GM18858 (cell line): ENCODE results near the gene WNK2.
"Not testable (repeated sequence)": the region's sequence is repeated elsewhere in the genome, so short reads cannot be mapped to it uniquely, and the experiment has no call there.

Experiments
- ATAC-seq: cut with Tn5 transposase; IDR thresholded peaks from one replicate; pipeline ENCODE4 v1.9.1; 2021; ENCODE audit not compliant: unreplicated experiment

WNK2 gene

DNA sequence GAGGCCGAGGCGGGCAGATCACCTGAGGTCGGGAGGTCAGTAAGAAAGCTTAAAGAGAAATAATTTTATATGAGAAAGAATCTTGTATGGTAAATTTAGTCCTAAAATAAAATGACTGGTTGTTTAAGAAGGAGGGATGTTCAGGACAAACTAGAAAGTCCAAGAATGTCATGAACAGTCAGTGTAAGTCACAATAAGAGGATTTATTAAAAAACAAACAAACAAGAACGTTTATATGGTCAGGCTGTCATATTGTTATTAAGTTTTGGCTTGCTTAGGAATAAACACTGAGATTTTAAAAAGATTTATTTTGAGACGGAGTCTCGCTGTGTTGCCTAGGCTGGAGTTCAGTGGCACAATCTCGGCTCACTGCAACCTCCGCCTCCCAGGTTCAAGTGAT lies 176.0 kb downstream of the WNK2 start:
- ATAC-seq = not testable (repeated sequence)

DNA sequence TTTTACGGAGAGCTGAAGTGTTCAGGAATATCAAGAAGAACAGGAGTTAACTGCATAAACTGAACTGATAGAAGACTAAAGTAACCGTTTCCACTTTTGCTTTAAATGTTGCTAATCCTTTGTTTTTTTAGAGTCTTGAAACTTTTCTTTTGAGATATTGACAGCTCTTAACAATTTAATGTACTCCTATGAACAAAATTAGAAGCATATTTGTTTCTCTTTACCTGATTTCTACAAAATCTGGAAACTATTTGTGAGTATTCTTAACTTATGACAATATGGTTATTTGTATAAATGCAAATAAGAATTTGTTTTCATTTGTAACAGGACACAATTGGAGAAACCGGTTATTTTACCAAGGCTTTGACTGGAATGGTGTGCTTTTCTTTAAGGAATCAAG lies 178.1 kb downstream of the WNK2 start:
- no peak for ATAC-seq

DNA sequence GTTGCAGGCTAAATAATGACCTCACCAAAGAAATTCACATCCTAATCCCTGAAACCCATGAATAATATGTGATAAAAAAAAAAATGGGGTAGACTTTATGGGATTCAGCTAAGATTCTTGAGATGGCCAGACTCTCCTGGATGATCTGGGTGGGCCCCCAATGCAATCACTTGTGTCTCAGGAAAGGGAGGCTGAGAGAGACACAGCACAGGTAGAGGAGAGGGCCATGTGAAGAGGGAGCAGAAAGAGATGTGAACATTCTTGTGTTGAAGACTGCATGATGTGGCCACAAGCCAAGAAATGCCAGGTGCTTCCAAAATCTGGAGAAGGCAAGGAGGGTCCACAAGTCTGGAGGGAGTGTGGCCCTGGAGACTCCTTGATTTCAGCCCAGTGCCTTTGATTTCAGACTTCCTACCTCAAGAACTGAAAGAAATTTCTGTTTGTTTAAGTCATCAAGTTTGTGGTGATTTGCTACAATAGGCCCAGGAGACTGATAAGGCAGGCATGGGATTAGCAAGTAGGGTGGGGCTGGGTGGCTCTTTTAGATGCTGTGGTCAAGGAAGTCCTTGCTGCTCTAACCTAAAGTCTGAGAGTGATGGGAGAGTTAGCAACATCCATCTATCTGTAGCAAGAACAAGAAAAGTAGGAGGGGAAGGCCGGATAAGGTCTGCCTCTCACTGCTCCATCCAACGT lies 180.9 kb downstream of the WNK2 start:
- ATAC-seq = no peak

DNA sequence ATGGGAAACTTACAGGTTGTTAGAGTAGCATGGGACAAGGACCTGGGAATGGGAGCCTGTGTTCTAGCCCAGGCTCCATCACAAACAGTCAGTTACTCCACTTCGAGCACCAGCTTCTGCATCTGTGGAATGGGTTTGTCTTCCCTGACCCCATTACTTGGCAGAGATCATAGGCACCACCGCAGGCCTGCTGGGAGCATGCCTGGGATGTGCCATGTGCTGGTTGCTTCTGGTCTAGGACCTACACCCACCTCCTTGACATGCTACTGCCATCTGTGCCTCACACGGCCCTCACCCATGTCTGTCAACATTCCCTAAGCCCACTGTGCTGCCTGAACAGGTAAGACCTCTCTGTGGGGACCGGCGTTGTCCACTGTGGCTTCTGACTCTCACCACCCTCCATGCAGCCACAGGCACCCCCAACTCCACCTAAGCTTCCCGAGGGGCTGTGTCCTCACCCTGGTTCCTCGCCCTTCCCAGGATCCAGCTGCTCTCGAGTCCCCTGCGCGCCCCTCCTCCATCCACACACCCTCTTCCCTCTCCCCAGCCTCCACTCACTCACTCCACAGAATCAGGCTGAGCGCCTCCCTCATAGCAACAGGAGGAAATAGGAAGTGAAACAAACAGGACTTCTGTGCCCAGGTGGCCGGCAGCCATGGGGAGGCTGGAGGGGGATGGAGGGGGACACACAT lies 181.6 kb downstream of the WNK2 start:
- ATAC-seq = no peak

DNA sequence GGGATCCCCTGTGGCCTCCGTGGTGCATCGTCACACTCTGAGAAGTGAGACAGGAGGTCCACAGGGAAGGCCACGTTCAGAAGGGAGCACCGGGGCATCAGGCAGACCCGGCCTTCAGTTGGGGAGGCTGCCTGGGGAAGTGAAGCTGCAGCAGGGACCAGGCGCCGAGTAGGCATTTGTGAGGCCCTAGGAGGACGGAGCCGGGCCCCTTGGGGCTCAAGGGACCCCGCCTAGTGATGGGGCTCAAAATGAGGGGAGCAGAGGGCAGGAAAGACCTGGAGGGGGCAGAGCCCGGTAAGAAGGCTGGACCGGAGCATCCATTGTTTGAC lies 182.1 kb downstream of the WNK2 start:
- ATAC-seq = no peak

DNA sequence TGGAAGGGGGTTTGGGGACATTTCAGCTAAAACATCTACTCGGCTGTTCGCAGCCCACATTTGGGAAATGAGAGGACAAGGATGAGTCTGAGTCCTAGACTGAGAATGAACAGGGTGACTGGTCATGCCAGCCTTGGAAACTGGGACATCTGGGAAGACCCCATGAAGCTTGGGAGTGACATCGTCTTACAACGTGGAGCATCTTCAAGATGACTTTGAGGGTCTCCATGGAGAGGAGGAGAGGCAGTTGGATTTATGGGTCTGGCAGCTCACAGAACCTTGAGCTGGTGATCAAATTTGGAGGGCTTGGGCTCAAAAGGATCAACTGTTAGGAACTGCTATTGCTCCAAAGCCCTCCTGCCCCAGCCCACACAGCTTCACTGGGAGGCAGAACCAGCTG lies 182.5 kb downstream of the WNK2 start:
- not testable (repeated sequence) for ATAC-seq

DNA sequence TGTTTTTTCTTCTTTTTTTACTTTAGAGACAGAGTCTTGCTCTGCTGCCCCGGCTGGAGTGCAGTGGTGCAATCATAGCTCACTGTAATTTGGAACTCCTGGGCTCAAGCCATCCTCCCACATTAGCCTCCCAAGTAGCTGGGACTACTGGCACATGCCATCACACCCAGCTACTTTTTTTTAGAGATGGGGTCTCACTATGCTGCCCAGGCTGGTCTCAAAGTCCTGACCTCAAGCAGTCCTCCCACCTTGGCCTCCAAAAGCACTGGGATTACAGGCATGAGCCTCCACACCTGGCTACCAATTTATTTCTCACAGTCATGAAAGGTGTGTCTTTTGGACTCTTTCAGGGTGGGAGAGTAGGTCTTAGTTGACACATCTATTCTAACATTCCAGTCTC lies 184.5 kb downstream of the WNK2 start:
- ATAC-seq = no peak

DNA sequence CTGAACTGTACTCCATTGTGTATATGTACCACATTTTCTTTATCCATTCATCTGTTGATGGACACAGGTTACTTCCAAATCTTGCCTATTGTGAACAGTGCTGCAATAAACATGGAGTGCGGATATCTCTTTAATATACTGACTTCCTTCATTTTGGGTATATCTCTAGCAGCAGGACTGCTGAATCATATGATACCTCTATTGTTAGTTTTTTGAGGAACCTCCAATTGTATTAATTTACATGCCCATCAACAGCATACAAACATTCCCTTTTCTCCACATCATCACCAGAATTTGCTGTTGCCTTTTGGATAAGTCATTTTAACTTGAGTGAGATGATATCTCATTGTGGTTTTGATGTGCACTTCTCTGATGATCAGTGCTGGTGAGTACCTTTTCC lies 185.7 kb downstream of the WNK2 start:
- ATAC-seq = no peak
